GM12878 (cell line): ENCODE results near the gene KIF2C. TPM values are rescaled to one million over a fixed set of nuclear protein-coding genes. Genes with fewer than 3 reads are reported as not detected.

Experiments used
- ATAC-seq: fragments of 200-7000 bp; cut with Tn5 transposase; 3 replicates; pipeline ENCODE4 v1.9.1; 2020; ENCODE audit warnings: mild to moderate bottlenecking, moderate library complexity
- BruUV-seq: library from RNA; stranded (reverse); fragments of 400-500 nt; replicated peaks from 2 replicates; lab custom pipeline; 2021; lab: Mats Ljungman, UMichigan
- CTCF ChIA-PET: fragments of 300-600 bp; sonication (Branson Sonifier 250); formaldehyde crosslinking; extraction: SDS; loops from one replicate; lab custom pipeline; 2021; ENCODE audit warnings: inconsistent platforms; lab: Yijun Ruan, JAX
- POLR2A ChIA-PET: fragments of 350-600 bp; formaldehyde crosslinking; extraction: SDS; loops from one replicate; lab custom pipeline; 2021; ENCODE audit warnings: inconsistent platforms; lab: Charles Lee
- RAD21 ChIA-PET: fragments of 300-600 bp; sonication (Branson Sonifier 250); formaldehyde crosslinking; loops from one replicate; lab custom pipeline; 2023; ENCODE audit warnings: antibody characterized with exemption; ENCODE audit not compliant: unreplicated experiment; lab: Charles Lee
- SMC1A ChIA-PET: fragments of 300-600 bp; sonication (Branson Sonifier 250); formaldehyde crosslinking; loops from one replicate; lab custom pipeline; 2023; ENCODE audit not compliant: unreplicated experiment, uncharacterized antibody; lab: Charles Lee
- DNase-seq: peaks from one replicate; pipeline ENCODE4 v3.0.0-alpha.2; 2011; ENCODE audit warnings: low read depth, low spot score
- FAIRE-seq: peaks from 3 replicates; lab custom pipeline; 2011; peaks lifted over from hg19 to GRCh38; lab: Jason Lieb, UNC
- H2AFZ ChIP-seq: 2 replicates; pipeline ENCODE4 v1.6.0; 2011; ENCODE audit warnings: low read depth, low read length, control low read depth; ENCODE audit not compliant: control insufficient read depth
- H3K27ac ChIP-seq: 2 replicates; pipeline ENCODE4 v1.5.1; 2011; ENCODE audit warnings: control low read depth; ENCODE audit not compliant: control insufficient read depth, insufficient read depth
- H3K27me3 ChIP-seq, 2 experiments: replicated peaks in 1 of 2; 2 replicates each; pipeline versions ENCODE4 v1.6.0 to v1.6.1; 2011; ENCODE audit warnings: low read length in 1 of 2; ENCODE audit not compliant: control insufficient read depth in 2 of 2, insufficient read depth in 2 of 2
- H3K36me3 ChIP-seq, 2 experiments: 2 replicates each; pipeline ENCODE4 v1.5.1; 2011; ENCODE audit warnings: low read length in 1 of 2; ENCODE audit not compliant: control insufficient read depth in 2 of 2, insufficient read depth in 2 of 2
- H3K4me1 ChIP-seq: 2 replicates; pipeline ENCODE4 v1.6.1; 2011; ENCODE audit warnings: mild to moderate bottlenecking, low read length, moderate library complexity, mixed read lengths; ENCODE audit not compliant: control insufficient read depth, insufficient read depth
- H3K4me2 ChIP-seq: 2 replicates; pipeline ENCODE4 v1.6.0; 2011; ENCODE audit warnings: control low read depth; ENCODE audit not compliant: control insufficient read depth, insufficient read depth
- H3K4me3 ChIP-seq: fragments of 200-600 bp; sonication (generic); 2 replicates; pipeline ENCODE4 v1.5.1; 2016
- H3K79me2 ChIP-seq: 2 replicates; pipeline ENCODE4 v1.6.0; 2011; ENCODE audit warnings: low read length; ENCODE audit not compliant: control insufficient read depth, insufficient read depth
- H3K9ac ChIP-seq: 2 replicates; pipeline ENCODE4 v1.8.0; 2011; ENCODE audit warnings: low read length, control low read depth, mixed read lengths; ENCODE audit not compliant: control insufficient read depth, insufficient read depth
- H3K9me3 ChIP-seq: replicated peaks from 3 replicates; pipeline ENCODE4 v1.5.1; 2011; ENCODE audit warnings: mild to moderate bottlenecking, low read length; ENCODE audit not compliant: control insufficient read depth, insufficient read depth
- H4K20me1 ChIP-seq: 2 replicates; pipeline ENCODE4 v1.6.0; 2011; ENCODE audit not compliant: control insufficient read depth, insufficient read depth
- ATF2 ChIP-seq: IDR thresholded peaks from 2 replicates; pipeline ENCODE4 v1.6.1; 2012; ENCODE audit warnings: low read length, inconsistent platforms
- BHLHE40 ChIP-seq, 2 experiments: fragments of 450-650 bp in 1 of 2; IDR thresholded peaks; 2 replicates each; pipeline ENCODE4 v1.6.1; 2011 to 2017; ENCODE audit warnings: low read depth in 2 of 2, borderline replicate concordance in 1 of 2, improper control_type of control experiment in 1 of 2, low read length in 1 of 2, mild to moderate bottlenecking in 1 of 2
- BMI1 ChIP-seq: fragments of 450-650 bp; IDR thresholded peaks from 2 replicates; pipeline ENCODE4 v1.6.1; 2016; ENCODE audit warnings: mild to moderate bottlenecking, moderate library complexity, borderline replicate concordance
- CREM ChIP-seq: IDR thresholded peaks from 2 replicates; pipeline ENCODE4 v1.6.1; 2014; ENCODE audit warnings: antibody characterized with exemption, low read depth
- CUX1 ChIP-seq: IDR thresholded peaks from 2 replicates; pipeline ENCODE4 v1.6.1; 2012; ENCODE audit warnings: improper control_type of control experiment, low read depth, low read length; ENCODE audit not compliant: insufficient replicate concordance
- EED ChIP-seq: sonication (generic); IDR thresholded peaks from 2 replicates; pipeline ENCODE4 v1.6.1; 2016; ENCODE audit warnings: antibody characterized with exemption, low read depth
- IKZF1 ChIP-seq: fragments of 450-650 bp; conservative IDR thresholded peaks from 2 replicates; pipeline ENCODE4 v1.6.1; 2017; ENCODE audit warnings: antibody characterized with exemption, mild to moderate bottlenecking
- MEF2A ChIP-seq: IDR thresholded peaks from 2 replicates; pipeline ENCODE4 v1.6.1; 2011; ENCODE audit warnings: low read depth, mild to moderate bottlenecking, low read length, moderate library complexity; ENCODE audit not compliant: insufficient read depth
- NBN ChIP-seq: fragments of 450-650 bp; IDR thresholded peaks from 2 replicates; pipeline ENCODE4 v1.6.1; 2016
- NFXL1 ChIP-seq: fragments of 450-650 bp; IDR thresholded peaks from 2 replicates; pipeline ENCODE4 v1.6.1; 2017; ENCODE audit warnings: antibody characterized with exemption, mild to moderate bottlenecking, borderline replicate concordance
- PAX8 ChIP-seq: fragments of 450-650 bp; IDR thresholded peaks from 2 replicates; pipeline ENCODE4 v1.6.1; 2017; ENCODE audit warnings: mild to moderate bottlenecking, moderate library complexity
- POLR2A ChIP-seq: IDR thresholded peaks from 2 replicates; pipeline ENCODE4 v1.6.1; 2011; ENCODE audit warnings: low read depth, mild to moderate bottlenecking, low read length
- POLR2AphosphoS5 ChIP-seq: IDR thresholded peaks from 2 replicates; pipeline ENCODE4 v1.6.1; 2011; ENCODE audit warnings: mild to moderate bottlenecking, low read length, inconsistent platforms
- RB1 ChIP-seq: fragments of 450-650 bp; formaldehyde crosslinking; IDR thresholded peaks from 2 replicates; pipeline ENCODE4 v1.6.1; 2017; ENCODE audit warnings: mild to moderate bottlenecking, borderline replicate concordance
- STAT3 ChIP-seq: IDR thresholded peaks from 2 replicates; pipeline ENCODE4 v1.6.1; 2011; ENCODE audit warnings: low read depth, low read length, improper control_type of control experiment
- TBL1XR1 ChIP-seq: IDR thresholded peaks from 2 replicates; pipeline ENCODE4 v1.6.1; 2012; ENCODE audit warnings: low read depth, low read length, improper control_type of control experiment
- ZSCAN29 ChIP-seq: fragments of 450-650 bp; IDR thresholded peaks from 2 replicates; pipeline ENCODE4 v1.6.1; 2017; ENCODE audit warnings: mild to moderate bottlenecking, moderate library complexity
- WGBS: methylation state at CpG from one replicate; pipeline ENCODE4 v1.1.6; 2016; ENCODE audit warnings: low lambda C conversion rate; ENCODE audit not compliant: insufficient replicate concordance, insufficient coverage; ENCODE audit errors: missing lambda C conversion rate; 5-methylcytosine and 5-hydroxymethylcytosine counted together
- in situ Hi-C: fragments of 300-500 bp; cut with MboI; formaldehyde crosslinking; loops from 9 replicates; pipeline ENCODE4 v1.14.3; 2018; ENCODE audit warnings: mixed read lengths
- intact Hi-C: fragments of 100-400 bp; cut with micrococcal nuclease; formaldehyde crosslinking; loops from one replicate; pipeline ENCODE4 v1.14.2; 2022; ENCODE audit not compliant: unreplicated experiment
- polyA plus RNA-seq, 11 experiments: library from polyadenylated mRNA; depleted of rRNA in 4 of 11; unstranded in 6 of 11; stranded (reverse) in 5 of 11; fragments of >200 nt; fragmentation: Nextera tagmentation in 4 of 11; fragmentation: Illumina TruSeq in 1 of 11; extraction: Ambion mirVana in 4 of 11; extraction: Trizol in 1 of 11; gene quantifications; 1 replicate in 1 of 11; 2 replicates in 10 of 11; pipeline versions ENCODE4 v1.2.1 to v1.2.3, GENCODE V29; 2011 to 2016; ENCODE audit warnings: inconsistent platforms in 2 of 11, missing spikeins in 2 of 11, low read depth in 1 of 11
- total RNA-seq, 4 experiments: library from RNA; depleted of rRNA in 3 of 4; stranded (reverse); fragments of >200 nt in 3 of 4; fragmentation: Illumina TruSeq in 1 of 4; extraction: Trizol in 1 of 4; gene quantifications; 2 replicates each; pipeline versions ENCODE4 v1.2.1 to v1.2.3, GENCODE V29; 2013 to 2021

Gene KIF2C
- total and polyA plus RNA-seq, 10 of the 15 experiments (the other 5 are each of a cell fraction or from before 2014, with no cell fraction given): 42.3 to 104 (median 83.8) TPM

DNA sequence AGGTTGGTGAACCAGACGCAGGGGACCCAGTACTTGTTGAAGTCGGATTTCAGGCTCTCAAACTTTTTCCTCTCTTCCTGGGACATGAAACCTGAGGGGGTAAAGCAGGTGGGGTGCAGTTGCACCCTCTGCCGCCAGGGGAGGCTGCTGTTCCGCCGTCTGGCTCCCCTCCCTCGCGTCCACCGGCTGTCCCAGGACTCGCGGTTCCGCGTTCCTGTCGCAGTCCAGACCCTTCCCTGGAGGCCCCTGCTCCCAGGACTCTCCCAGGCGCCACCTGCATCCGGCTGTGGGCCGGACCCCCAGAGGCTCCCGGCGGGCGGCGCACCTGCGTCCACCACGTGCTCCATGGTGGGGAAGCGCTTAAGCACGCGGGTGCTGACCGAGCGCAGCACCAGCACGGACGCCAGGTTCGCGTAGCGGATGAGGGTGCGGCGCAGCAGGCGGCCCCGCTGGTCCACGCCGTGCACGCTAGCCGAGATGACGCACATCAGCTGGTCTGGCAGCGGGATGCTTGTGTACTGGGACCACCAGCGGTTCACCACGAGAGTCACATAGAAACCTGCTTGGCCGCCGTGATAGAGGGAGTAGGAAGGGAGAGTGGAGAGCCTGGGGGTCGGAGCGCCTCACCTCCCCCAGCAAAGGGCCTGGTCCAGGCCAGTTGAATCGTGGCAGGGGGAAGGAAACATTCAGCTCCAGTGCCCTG, 46.7 kb downstream of the KIF2C start:
- ChIA-PET POLR2A (interaction anchor here (0.7 to 3.0 kb wide), 4 partner anchors 11 to 804 kb away, joined by 3 to 29 read pairs (median 8); partner anchors contain the start of gene RPS8), SMC1A (interaction anchor here (0.7 to 2.5 kb wide), 5 partner anchors 11 to 514 kb away, joined by 3 to 12 read pairs (median 4); partner anchors contain the start of genes HECTD3, RPS8 and UROD), RAD21 (interaction anchor here (0.7 to 1.4 kb wide), 3 partner anchors 14 to 55 kb away, joined by 4 to 7 read pairs (median 4); partner anchors contain the start of genes PLK3 and RNU5D-1), CTCF (interaction anchor here (0.6 to 5.2 kb wide), 21 partner anchors 10 to 707 kb away, joined by 3 to 40 read pairs (median 4); partner anchors contain the start of genes HECTD3, PLK3, RNU5D-1 and RPS8)
- Histone ChIP-seq H3K27me3 (no peaks in the 10 kb centered on the region), H3K9me3 (no peaks in the 10 kb centered on the region), H3K27ac (no peak overlapping the region), H2AFZ (peak overlapping the region; percentile 95), H3K79me2 (no peaks in the 10 kb centered on the region; the same call in 1 of the 2 replicates), H3K9ac (peak overlapping the region; percentile 41; the same call in 1 of the 2 replicates), H3K4me3 (peak overlapping the region; percentile 46; the same call in 1 of the 2 replicates), H4K20me1 (no peaks in the 10 kb centered on the region; the same call in 1 of the 2 replicates), H3K36me3 (peaks cover 0 to 8% of the 10 kb centered on the region in 2 experiments; a peak in 2 of 4 replicates), H3K4me2 (peak overlapping the region; percentile 90), H3K4me1 (peaks cover 30% of the 10 kb centered on the region)
- 3% methylated on average over 49 of the region's 49 CpGs for WGBS
- in situ Hi-C loops (no loop called here), intact Hi-C loops (no loop called here)
- no peak for DNase-seq
- peak; percentile 70 for ATAC-seq
- BruUV-seq: no TSS peak
- FAIRE-seq: no peak
- TF ChIP-seq CUX1: no peak
- TF ChIP-seq BMI1: no peak
- no peak for TF ChIP-seq STAT3
- peak; percentile 78; the same call in 1 of the 2 replicates for TF ChIP-seq RB1
- peak; percentile 87 for TF ChIP-seq EED
- TF ChIP-seq POLR2A: peak; percentile 76
- no peak for TF ChIP-seq ATF2
- no peak for TF ChIP-seq NFXL1
- 0 out of 2 replicates have a peak, but pooled peaks have one; percentile 24 for TF ChIP-seq POLR2AphosphoS5
- peak; percentile 64 to 87 for TF ChIP-seq BHLHE40 (IDR thresholded peaks at IDR 0.05; ENCODE audit: borderline replicate concordance in 1 of 2, low read depth in 2 of 2, low read length in 1 of 2)
- TF ChIP-seq IKZF1: peak; percentile 89
- TF ChIP-seq CREM: 0 out of 2 replicates have a peak, but pooled peaks have one; percentile 31
- no peak for TF ChIP-seq TBL1XR1
- TF ChIP-seq NBN: peak; percentile 72; the same call in 1 of the 2 replicates
- TF ChIP-seq PAX8: no peak
- no peak for TF ChIP-seq MEF2A
- no peak for TF ChIP-seq ZSCAN29
